ENCODE data around the gene MATCAP1.

- TF ChIP-seq JUND (IDR thresholded peaks at IDR 0.05) (no peak), GABPA (IDR thresholded peaks at IDR 0.05 in 1 of 2, conservative IDR thresholded peaks at IDR 0.05 in 1 of 2) (no peak), TAF1 (conservative IDR thresholded peaks at IDR 0.05) (no peak), ZBTB33 (IDR thresholded peaks at IDR 0.05) (no peak), RAD21 (IDR thresholded peaks at IDR 0.05) (no peak), SP1 (IDR thresholded peaks at IDR 0.05) (no peak), NR2F2 (IDR thresholded peaks at IDR 0.05) (no peak), HNF4A (conservative IDR thresholded peaks at IDR 0.05) (no peak), YY1 (IDR thresholded peaks at IDR 0.05) (no peak), RXRA (IDR thresholded peaks at IDR 0.05) (no peak), FOXA1 (IDR thresholded peaks at IDR 0.05) (no peak)
- TF ChIP-seq, protein P1, sequence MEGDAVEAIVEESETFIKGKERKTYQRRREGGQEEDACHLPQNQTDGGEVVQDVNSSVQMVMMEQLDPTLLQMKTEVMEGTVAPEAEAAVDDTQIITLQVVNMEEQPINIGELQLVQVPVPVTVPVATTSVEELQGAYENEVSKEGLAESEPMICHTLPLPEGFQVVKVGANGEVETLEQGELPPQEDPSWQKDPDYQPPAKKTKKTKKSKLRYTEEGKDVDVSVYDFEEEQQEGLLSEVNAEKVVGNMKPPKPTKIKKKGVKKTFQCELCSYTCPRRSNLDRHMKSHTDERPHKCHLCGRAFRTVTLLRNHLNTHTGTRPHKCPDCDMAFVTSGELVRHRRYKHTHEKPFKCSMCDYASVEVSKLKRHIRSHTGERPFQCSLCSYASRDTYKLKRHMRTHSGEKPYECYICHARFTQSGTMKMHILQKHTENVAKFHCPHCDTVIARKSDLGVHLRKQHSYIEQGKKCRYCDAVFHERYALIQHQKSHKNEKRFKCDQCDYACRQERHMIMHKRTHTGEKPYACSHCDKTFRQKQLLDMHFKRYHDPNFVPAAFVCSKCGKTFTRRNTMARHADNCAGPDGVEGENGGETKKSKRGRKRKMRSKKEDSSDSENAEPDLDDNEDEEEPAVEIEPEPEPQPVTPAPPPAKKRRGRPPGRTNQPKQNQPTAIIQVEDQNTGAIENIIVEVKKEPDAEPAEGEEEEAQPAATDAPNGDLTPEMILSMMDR (IDR thresholded peaks at IDR 0.05; ENCODE audit: low read depth, low read length, missing input control) = no peak
- TF ChIP-seq, protein P2, sequence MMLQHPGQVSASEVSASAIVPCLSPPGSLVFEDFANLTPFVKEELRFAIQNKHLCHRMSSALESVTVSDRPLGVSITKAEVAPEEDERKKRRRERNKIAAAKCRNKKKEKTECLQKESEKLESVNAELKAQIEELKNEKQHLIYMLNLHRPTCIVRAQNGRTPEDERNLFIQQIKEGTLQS (IDR thresholded peaks at IDR 0.05) = no peak
- TF ChIP-seq, protein P3, sequence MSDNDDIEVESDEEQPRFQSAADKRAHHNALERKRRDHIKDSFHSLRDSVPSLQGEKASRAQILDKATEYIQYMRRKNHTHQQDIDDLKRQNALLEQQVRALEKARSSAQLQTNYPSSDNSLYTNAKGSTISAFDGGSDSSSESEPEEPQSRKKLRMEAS (IDR thresholded peaks at IDR 0.05) = no peak
Observed at GRCh38 chr16:67163999-67164558, 19.7 kb downstream of the MATCAP1 start.

Data from liver (tissue), 3 donors.